CD4-positive, alpha-beta memory T cell (primary cell): ENCODE measurements around the gene MTMR11. TPM values are rescaled to one million over a fixed set of nuclear protein-coding genes. Genes with fewer than 3 reads are reported as not detected.

Experiments used
- polyA plus RNA-seq, 2 donors: library from polyadenylated mRNA; unstranded; fragments of 300-500 nt; fragmentation: Illumina TruSeq; gene quantifications; one replicate each; pipeline ENCODE4 v1.2.3, GENCODE V29; 2021
- total RNA-seq, 2 experiments: library from RNA; stranded (reverse); gene quantifications; one replicate each; pipeline ENCODE4 v1.2.3, GENCODE V29; 2021

MTMR11 gene
- total and polyA plus RNA-seq, 4 experiments from 2014 or later = 0.28 to 2.1 (median 1.3) TPM; not detected in 1

Other genes with a start within 250 kb of the MTMR11 start
- under 1 TPM in 1 of 2 experiments, not detected in 1; 0.53 TPM for gene FCGR1A, start 154.2 kb downstream of the MTMR11 start, total RNA-seq
- gene FCGR1A, start 154.2 kb downstream of the MTMR11 start, polyA plus RNA-seq = not detected
- gene BOLA1, start 37.3 kb downstream of the MTMR11 start, total RNA-seq = 10 to 100 TPM; 25.2 TPM
- gene BOLA1, start 37.3 kb downstream of the MTMR11 start, polyA plus RNA-seq = 10 to 100 TPM; 25.2 to 31.4 TPM
- 1 to 10 TPM; 4.3 to 5.0 TPM for gene SV2A, start 19.0 kb downstream of the MTMR11 start, total RNA-seq
- 1 to 10 TPM; 2.8 to 2.9 TPM for gene SV2A, start 19.0 kb downstream of the MTMR11 start, polyA plus RNA-seq
- 10 to 100 TPM; 47.7 to 48.8 TPM for gene SF3B4, start 9.1 kb downstream of the MTMR11 start, total RNA-seq
- gene SF3B4, start 9.1 kb downstream of the MTMR11 start, polyA plus RNA-seq = 100 to 1,000 TPM in 1 of 2 donors, 10 to 100 TPM in 1; 82.2 to 112 TPM
- 10 to 100 TPM; 15.3 to 17.6 TPM for gene OTUD7B, start 73.8 kb upstream of the MTMR11 start, total RNA-seq
- gene OTUD7B, start 73.8 kb upstream of the MTMR11 start, polyA plus RNA-seq = 1 to 10 TPM in 1 of 2 donors, under 1 TPM in 1; 0.27 to 2.8 TPM
- 10 to 100 TPM; 32.1 to 38.5 TPM for gene VPS45, start 130.9 kb upstream of the MTMR11 start, total RNA-seq
- 10 to 100 TPM; 25.1 to 36.7 TPM for gene VPS45, start 130.9 kb upstream of the MTMR11 start, polyA plus RNA-seq
- 100 to 1,000 TPM; 154 TPM for gene PLEKHO1, start 213.0 kb upstream of the MTMR11 start, total RNA-seq
- 10 to 100 TPM; 40.5 to 43.5 TPM for gene PLEKHO1, start 213.0 kb upstream of the MTMR11 start, polyA plus RNA-seq